Measurements from ENCODE around the gene PAX5. TPM values are rescaled to one million over a fixed set of nuclear protein-coding genes. Genes with fewer than 3 reads are reported as not detected.

Gene PAX5
- total RNA-seq, 6 experiments from 2014 or later, result not detected

DNA sequence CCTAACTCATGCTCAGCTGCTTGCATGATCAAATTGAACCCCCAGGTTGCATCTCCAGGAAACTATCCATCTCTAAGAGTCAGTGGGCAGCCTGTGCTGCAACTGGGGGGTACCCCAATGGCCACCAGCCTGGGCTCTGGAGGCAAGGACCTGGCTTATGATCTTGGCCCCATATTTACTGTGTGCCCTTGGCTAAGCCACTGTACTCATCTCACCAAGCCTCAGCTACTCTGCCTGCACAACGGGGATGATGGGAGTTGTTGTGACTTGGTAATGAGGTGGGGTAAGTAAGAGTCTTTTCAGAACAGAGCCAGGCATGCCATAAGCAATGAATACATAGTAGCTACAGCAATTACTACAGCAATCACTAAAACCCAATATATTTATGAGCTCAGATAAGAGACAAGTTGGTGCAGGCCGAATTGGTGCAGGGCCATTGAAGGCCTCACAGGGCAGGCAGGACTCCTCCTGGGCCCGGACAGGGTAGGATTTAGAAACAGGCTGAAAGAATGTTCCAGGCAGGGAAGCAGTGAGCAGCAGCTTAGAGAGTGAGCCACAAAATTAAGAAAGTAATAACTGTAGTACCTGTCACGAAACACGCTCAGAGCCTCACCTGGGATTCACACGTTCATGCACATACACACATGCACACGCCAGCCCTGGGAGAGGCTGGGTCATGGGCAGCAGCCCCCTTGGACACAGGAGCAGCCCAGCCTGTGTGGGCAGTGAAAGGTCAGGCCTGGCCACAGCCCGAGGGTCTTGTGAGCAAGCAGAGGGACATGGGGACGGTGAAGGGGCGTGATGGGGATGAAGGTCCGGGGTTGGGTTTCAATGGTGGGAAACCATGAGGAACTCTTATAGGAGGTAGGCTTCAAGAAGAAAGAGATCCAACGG, 74.1 kb downstream of the PAX5 start:
- Mint-ChIP-seq H3K4me3 (no peak overlapping the region), H3K36me3 (ENCODE audit: low read depth) (no peaks in the 10 kb centered on the region), H3K9me3 (no peaks in the 10 kb centered on the region), H3K27ac (no peak overlapping the region), H3K27me3 (ENCODE audit: insufficient read depth) (peaks cover 57% of the 10 kb centered on the region), H3K4me1 (ENCODE audit: low read depth) (no peaks in the 10 kb centered on the region)
- TF ChIP-seq, protein P1, sequence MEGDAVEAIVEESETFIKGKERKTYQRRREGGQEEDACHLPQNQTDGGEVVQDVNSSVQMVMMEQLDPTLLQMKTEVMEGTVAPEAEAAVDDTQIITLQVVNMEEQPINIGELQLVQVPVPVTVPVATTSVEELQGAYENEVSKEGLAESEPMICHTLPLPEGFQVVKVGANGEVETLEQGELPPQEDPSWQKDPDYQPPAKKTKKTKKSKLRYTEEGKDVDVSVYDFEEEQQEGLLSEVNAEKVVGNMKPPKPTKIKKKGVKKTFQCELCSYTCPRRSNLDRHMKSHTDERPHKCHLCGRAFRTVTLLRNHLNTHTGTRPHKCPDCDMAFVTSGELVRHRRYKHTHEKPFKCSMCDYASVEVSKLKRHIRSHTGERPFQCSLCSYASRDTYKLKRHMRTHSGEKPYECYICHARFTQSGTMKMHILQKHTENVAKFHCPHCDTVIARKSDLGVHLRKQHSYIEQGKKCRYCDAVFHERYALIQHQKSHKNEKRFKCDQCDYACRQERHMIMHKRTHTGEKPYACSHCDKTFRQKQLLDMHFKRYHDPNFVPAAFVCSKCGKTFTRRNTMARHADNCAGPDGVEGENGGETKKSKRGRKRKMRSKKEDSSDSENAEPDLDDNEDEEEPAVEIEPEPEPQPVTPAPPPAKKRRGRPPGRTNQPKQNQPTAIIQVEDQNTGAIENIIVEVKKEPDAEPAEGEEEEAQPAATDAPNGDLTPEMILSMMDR (IDR thresholded peaks at IDR 0.05), result no peak
- DNase-seq, result no peak

DNA sequence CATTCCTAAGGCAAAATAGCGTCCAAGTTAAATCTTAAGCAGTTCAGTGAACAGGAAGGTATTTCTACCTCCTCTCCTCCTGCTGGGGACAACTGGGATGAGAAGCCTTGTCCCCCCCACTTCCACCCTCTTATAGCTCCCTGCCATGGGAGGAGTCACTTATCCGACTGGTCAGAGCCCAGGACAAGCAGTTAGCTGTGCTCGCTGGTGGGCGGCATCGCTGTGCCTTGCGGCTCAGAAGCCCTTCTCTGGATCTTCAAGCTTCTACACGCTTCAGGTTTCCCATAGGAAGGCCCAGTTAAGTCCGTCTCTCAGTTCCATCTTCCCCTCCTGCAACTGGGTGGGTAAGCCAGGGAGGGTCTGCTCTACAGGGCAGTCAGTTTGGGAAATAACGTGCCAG, 77.2 kb downstream of the PAX5 start:
- Mint-ChIP-seq H3K36me3 (ENCODE audit: low read depth) (no peaks in the 10 kb centered on the region), H3K27ac (no peak overlapping the region), H3K4me1 (ENCODE audit: low read depth) (no peaks in the 10 kb centered on the region), H3K9me3 (no peaks in the 10 kb centered on the region), H3K27me3 (ENCODE audit: insufficient read depth) (peaks cover 55% of the 10 kb centered on the region), H3K4me3 (no peak overlapping the region)
- no peak for DNase-seq
- TF ChIP-seq, protein P1 (IDR thresholded peaks at IDR 0.05), result no peak

- TF ChIP-seq, protein P1 (IDR thresholded peaks at IDR 0.05), result no peak
- Mint-ChIP-seq H3K27ac (no peak overlapping the region), H3K4me1 (ENCODE audit: low read depth) (peaks cover 7% of the 10 kb centered on the region), H3K36me3 (ENCODE audit: low read depth) (no peaks in the 10 kb centered on the region), H3K27me3 (ENCODE audit: insufficient read depth) (peaks cover 56% of the 10 kb centered on the region), H3K9me3 (no peaks in the 10 kb centered on the region), H3K4me3 (no peak overlapping the region)
- no peak for DNase-seq
These were observed 83.7 kb downstream of the PAX5 start for GRCh38 chr9:36950389-36950788.

DNA sequence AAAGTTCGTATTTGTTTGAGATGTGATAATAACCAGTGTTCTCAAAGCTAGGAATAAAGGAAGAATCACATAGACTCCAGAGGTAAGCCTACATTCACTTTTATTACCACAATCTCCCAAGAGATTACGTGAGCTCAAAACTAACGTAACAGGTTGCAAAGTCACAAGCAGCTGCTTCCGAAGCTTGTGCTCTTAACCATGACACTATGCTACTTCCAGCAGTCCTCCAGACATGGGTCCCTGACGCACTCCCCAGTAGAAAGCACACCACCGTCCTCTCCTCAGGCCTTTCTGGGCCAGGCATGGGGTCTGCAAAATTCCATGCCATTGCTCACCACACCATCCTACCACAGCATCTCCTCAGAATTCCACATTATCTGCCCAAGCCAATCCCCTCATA, 84.6 kb downstream of the PAX5 start:
- Mint-ChIP-seq H3K9me3 (no peaks in the 10 kb centered on the region), H3K27me3 (ENCODE audit: insufficient read depth) (peaks cover 56% of the 10 kb centered on the region), H3K4me1 (ENCODE audit: low read depth) (peaks cover 7% of the 10 kb centered on the region), H3K4me3 (no peak overlapping the region), H3K27ac (no peak overlapping the region), H3K36me3 (ENCODE audit: low read depth) (no peaks in the 10 kb centered on the region)
- TF ChIP-seq, protein P1 (IDR thresholded peaks at IDR 0.05), result no peak
- DNase-seq, result no peak

DNA sequence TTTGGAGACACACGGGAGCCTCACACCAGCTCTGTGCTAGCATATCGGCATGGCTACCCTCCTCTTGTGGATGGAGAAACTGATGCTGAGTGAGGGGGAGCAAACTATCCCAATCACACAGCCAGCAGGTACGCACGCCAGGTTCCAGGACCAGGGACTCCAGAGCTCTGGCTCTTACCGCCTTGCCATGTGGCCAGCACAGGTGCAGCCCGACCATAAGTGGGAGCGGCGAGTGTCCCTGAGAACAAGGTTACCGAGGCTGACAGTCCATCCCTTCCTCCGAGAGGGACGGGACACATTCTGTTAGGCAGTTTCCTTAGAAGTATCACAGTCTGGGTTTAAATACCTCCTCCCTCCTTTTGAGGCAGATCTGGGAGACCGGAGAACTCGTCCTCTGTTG, 86.0 kb downstream of the PAX5 start:
- Mint-ChIP-seq H3K27ac (no peak overlapping the region), H3K4me3 (no peak overlapping the region), H3K9me3 (no peaks in the 10 kb centered on the region), H3K27me3 (ENCODE audit: insufficient read depth) (peaks cover 56% of the 10 kb centered on the region), H3K4me1 (ENCODE audit: low read depth) (peaks cover 7% of the 10 kb centered on the region), H3K36me3 (ENCODE audit: low read depth) (no peaks in the 10 kb centered on the region)
- no peak for DNase-seq
- TF ChIP-seq, protein P1 (IDR thresholded peaks at IDR 0.05), result no peak

Data from HFFc6 (cell line).